ENCODE data around the gene PRMT2. TPM values are rescaled to one million over a fixed set of nuclear protein-coding genes. Genes with fewer than 3 reads are reported as not detected.

Gene PRMT2
- 10 to 100 TPM; 91.3 to 93.0 TPM for total RNA-seq
- long read RNA-seq, donor 1, transcript PRMT2-203 (12 exons, 2,688 nt) = major isoform, 21 of 120 reads
- long read RNA-seq, donor 1, transcript PRMT2-204 (6 exons, 954 nt) = minor isoform, 5 of 120 reads
- long read RNA-seq, donor 1, transcript PRMT2-206 (11 exons, 2,131 nt) = minor isoform, 19 of 120 reads
- long read RNA-seq, donor 1, partial matches to known transcripts = 60 of 120 reads
- long read RNA-seq, donor 1, other reads (novel, unspliced or antisense) = 14 of 120 reads
- long read RNA-seq, donor 2, transcript PRMT2-206 (11 exons, 2,131 nt) = minor isoform, 120 of 712 reads
- long read RNA-seq, donor 2, transcript PRMT2-203 (12 exons, 2,688 nt) = major isoform, 146 of 712 reads
- long read RNA-seq, donor 2, transcript PRMT2-204 (6 exons, 954 nt) = minor isoform, 24 of 712 reads
- long read RNA-seq, donor 2, transcript PRMT2-201 (7 exons, 1,011 nt) = minor isoform, 29 of 712 reads
- long read RNA-seq, donor 2, partial matches to known transcripts = 289 of 712 reads
- long read RNA-seq, donor 2, other reads (novel, unspliced or antisense) = 98 of 712 reads

DNA sequence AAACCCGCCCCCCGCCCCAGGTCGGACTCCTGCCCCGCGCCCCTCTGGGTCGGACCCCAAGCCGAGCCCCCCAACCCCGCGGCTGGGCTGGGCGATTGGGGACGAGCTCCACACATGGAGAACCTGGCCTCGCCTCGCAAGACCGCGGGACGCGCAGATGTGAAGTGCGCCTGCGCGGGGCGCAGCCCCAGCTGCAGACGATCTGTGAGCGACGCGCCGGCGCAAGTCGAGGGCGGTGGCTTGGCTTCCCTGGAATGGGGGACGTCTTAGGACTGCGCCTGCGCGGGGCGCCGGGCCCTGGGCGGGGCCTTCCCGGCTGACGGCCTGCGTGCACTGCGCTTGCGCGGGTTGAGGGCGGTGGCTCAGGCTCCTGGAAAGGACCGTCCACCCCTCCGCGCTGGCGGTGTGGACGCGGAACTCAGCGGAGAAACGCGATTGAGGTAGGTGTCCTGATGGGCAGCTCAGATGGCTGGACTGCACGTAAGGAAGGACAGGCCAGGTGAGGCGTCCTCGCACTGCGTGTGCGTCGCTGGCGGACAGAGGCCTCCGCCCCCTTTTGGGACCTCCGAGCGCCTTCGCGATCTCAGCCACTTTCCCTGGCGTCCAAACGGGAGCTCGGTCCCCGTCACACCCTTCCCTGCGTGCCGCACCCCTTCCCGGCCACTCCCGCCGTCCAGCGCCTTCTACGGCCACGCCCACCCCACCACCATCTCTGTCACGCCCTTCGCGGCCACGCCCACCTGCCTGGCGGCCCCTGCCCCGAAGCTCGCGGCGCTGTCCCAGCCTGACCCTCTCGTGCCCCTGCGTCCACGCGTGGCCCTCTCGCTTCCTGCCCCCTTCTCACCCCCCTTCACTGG is at the start of gene PRMT2:
PRMT2 (plus strand) TSS at position 351 of the 857 bp plus-strand sequence. CDS start 1,278 bp downstream, outside the sequence.
- DNase-seq (ENCODE audit: low spot score) = peak; percentile 99
- intact Hi-C loops (cut with DNase I) = no loop called here

DNA sequence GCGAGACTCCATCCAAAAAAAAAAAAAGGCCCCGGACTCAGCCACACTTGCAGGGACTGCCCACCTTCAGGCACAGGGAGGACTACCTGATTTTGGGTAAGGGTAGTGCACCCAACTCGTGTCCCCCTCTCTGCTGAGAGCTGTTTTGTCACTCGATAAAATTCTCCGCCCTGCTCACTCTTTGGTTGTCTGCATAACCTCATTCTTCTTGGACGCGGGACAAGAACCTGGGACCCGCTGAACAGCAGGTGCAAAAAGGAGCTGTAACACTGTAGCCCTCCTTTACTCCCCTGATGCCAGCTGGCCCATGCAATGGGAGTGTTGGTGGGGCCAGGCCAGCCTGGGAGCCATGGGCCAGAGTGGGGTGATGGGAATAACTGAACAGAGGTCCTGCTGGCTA is 41.2 kb upstream of the PRMT2 start:
- intact Hi-C loops (cut with DNase I) = no loop called here
- DNase-seq (ENCODE audit: low spot score) = no peak

DNA sequence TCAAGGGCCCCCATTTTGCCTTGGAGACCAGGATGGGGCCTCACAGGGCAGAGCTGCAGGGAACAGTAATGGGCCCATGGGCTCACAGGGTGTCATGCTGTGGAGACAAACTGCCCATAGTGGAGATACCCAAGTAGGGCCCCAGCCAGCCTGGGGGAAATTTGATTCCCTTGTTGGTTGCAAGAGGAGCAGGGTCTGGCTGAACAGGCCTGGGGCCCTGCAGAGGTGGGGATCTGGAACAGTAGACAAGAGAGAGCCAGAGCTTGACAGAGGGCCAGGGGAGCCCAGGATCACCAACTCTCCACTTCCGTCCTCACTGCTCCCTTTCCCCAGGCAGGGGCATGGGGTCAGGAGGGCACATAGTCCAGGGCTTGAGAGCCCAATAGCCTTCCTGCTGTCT is 39.3 kb upstream of the PRMT2 start:
- intact Hi-C loops (cut with DNase I) = no loop called here
- no peak for DNase-seq (ENCODE audit: low spot score)

DNA sequence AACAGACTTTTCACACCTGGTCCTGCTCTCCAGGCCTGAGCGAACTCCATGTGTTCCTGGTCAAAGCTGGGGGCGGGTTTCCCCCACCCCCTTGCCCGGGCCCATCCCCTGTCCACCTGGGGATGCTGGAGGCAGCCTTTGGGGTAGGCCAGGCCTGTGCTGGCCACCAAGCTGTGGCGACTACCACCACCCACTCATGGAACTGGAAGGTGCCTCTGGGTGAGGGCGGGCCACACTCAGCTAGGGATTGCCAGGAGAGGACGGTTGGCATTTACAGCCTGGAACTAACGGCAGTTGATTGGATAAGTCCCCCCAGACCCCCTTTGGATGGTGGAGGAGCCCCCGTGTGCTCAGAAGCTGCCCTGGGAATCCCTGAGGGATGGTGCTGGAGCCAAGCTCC is 38.4 kb upstream of the PRMT2 start:
- no peak for DNase-seq (ENCODE audit: low spot score)
- intact Hi-C loops (cut with DNase I) = no loop called here

DNA sequence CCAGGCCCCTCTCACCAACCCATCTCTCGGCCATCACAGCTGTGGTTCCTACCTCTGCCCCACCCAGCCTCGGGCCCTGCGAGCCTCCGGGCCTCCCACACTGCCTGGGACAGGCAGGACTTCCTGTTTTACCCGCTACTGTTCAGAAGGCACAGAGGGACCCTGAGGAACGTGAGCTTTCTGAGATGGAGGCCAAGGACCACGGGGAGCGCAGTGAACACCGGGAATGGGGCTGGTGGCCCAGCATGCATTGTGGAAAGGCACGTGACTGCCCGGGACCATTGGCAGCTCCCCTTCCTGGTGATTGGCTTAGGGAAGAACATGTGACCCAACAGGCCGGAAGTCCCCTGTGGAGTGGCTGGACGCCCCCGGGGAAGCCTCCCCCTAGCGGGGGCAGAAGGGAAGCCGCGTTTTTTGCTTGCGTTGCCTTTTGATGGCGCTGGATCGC is 37.6 kb upstream of the PRMT2 start:
- DNase-seq (ENCODE audit: low spot score) = no peak
- intact Hi-C loops (cut with DNase I) = no loop called here

DNA sequence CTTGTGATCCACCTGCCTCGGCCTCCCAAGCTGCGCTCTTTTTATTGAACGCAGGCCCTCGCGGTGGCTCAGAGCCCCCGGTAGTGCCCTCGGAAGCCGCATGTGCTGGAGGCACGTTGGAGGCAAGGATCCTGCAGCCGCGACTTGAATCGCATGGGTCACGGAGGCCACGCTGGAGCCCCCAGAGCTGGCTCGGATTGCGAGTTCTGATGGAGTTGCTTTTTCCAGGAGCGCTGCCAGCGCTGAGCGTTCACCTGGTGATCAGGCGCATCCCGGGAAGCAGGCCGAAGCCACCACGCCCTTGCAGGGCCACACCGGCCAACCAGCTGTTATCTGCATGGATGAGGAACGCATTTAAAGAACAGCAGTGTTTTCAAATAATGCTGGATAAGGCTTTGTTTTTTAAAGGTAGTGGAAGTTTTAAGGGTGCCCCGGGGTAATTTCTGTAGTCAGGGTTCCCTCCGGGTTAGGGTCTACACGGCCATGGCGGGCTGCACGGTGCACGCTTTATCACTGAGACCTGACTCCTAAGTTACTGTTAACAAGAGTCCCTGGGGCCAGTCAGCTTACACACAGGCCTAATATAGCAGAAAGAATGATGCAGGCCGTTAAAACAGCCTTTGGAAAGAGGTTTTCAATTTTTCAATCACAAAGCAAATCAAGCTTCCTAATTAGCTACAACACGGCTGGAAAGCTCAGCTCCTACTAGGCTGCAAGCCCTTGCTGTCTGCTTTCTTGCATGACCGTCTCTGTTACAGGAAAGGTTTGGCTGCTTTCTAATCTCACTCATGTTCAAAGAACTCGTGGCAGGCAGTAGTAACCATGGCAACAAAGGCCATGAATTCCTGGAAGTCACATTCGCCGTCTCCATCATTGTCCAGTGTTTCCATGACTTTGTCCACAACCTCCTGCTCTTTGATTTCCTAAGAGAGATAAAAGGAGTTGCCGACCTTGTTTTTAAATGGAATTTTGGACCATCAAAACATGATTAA is 36.6 kb upstream of the PRMT2 start:
- intact Hi-C loops (cut with DNase I) = no loop called here
- DNase-seq (ENCODE audit: low spot score) = peak; percentile 76

DNA sequence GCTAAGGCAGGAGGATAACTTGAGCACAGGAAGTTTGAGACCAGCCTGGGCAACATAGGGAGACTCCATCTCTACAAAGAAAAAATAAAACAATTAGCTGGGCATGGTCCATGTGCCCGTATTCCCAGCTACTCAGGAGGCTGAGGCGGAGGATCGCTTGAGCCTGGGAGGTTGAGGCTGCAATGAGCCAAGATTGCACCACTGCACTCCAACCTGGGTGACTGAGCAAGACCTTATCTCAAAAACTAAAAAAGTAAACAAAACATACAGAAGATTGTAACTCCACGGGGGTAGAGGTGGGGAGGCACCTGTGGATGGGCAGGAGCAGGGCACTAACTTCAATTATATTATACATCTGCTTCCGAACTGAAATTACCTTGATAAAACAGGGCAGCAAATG is 35.2 kb upstream of the PRMT2 start:
- intact Hi-C loops (cut with DNase I) = no loop called here
- DNase-seq (ENCODE audit: low spot score) = no peak

DNA sequence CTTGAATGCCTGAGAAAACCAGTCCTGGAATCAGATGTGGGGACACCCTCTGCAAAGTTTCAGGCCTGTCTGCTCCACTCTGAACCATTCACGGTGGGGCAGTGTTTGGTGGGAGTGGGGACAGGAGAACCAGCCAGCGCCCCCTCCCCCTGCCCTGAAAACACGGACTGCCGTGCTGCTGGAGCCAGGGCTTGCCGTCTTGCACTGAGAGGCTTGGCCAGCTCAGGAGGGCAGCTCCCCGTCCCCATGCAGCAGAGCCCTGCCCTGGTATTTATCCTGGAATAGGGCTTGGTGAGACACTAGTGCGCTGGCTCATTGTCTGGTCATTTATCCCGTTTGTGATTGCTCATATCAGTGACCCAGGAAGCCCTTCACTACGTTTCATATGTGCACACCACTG is 34.5 kb upstream of the PRMT2 start:
- intact Hi-C loops (cut with DNase I) = no loop called here
- DNase-seq (ENCODE audit: low spot score) = no peak

DNA sequence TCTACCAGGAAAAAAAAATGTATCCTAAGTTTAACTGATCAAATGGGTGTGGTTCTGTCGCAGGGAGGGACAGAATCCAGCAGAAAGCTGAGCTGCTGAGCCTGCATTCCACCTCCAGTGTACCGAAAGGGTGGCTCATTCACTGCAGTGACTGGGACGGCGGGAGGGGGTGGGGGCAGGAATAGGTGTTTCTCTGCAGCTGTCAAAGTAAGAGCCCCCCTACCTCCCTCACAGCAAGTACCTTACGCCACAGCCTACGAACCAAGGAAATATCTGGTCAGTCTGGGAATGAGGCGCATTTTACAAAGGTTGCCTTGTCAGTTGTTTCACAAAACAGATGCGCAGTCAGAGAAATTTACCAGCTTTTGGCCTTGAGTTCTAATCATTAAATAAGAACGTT is 32.2 kb upstream of the PRMT2 start:
- no peak for DNase-seq (ENCODE audit: low spot score)
- intact Hi-C loops (cut with DNase I) = no loop called here

DNA sequence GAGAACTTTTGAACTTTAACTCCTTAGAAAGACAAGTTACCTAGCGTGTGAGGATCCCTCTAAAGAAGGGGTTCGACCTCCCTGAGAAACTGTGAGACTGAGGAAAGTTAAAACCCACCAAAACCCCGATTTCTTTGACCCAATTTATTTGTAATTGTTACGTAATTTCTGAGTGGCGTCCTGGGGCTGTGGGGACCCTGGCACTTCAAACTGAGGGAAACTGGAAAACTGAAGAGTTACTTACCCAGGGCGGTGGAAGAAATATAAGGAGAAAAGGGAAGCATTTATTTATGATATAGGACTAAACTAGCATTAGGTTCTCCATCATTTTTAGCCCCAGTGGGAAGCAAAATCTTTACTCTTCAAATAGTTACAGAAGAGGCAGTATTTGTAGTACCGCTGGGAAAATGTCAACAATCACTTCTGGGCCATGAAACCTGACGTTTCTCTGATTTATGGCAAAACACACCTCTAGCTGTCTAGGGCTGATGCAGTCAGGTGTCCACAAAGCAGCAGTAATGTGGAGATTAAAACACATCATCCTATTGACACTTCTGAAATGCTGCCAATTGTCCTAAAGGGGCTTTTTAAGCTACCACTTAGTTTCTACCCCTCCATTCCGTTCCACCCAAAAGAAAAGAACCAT is 31.0 kb upstream of the PRMT2 start:
- intact Hi-C loops (cut with DNase I) = no loop called here
- DNase-seq (ENCODE audit: low spot score) = no peak

DNA sequence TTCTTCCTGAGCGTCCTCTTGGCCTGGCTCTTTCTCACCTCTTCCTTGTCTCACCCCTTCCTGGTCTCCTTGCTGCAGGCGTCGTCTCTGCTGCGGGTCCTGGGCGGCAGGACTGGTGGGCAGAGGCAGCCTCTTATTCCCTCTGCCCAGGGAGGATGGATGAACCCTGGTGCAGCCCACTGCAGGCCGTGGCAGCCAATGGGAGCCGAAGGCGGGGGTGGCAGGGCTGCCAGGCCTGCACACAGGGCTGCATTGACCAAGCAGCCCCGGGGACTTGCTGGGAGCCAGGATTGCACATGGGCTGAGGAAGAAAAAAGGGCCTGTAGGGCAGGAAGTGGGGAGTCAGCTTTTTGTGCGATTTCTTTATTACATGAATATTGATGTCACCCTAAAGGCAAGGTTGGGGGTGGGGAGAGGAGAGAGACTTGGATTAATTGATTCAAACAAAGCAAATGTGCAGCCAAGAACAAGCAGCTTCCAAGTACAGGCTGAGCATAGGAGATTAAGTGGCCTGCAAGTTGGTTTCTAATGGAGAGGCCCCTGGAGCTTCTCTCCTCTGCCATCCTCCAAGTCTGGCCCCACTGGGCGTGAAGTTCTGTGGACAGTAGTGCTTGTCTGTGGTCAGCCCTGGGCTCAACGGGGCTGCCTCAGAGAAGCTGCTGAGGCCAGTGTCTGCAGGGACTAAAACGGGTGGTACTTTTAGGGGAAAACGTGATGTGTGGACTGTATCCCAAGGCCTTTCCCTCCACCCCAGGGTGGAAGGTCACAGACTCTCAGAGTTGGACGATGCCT is 30.3 kb upstream of the PRMT2 start, which contains the start of gene S100B:
S100B (minus strand) TSS at position 108 of the 792 bp plus-strand sequence. CDS start 2,667 bp downstream, outside the sequence.
- intact Hi-C loops (cut with DNase I) = no loop called here
- DNase-seq (ENCODE audit: low spot score) = no peak

DNA sequence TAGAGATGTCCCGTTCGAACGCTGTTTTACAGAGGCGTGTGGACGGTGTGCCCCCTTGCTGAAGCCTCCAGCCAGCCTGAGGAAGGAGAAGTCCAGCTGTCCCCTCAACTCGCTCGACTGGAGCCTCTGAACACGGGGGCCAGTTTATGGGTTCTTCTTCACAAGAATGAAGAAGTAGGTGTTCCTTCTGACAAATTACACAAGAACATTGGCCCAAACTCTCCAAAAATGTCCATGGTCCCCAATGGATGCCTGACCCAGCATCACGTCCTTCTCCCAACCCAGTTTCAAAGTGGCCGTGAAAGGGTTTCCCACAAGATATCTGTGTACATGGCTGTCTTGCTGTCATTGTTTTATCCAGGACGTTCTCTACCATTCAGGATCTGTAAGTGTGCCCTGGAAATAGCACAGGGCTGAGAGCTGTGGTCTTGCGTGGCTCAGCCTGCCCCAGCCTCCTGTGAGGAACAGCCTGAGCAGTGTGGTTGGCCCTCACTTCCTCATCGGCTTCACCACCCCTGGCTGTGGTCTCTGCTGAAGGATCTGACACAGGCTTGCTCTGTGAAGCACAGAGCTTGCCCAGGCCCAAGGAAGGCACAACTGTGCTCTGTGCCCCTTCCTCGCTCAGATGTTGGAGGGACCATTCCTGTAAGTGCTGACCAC is 29.6 kb upstream of the PRMT2 start:
- intact Hi-C loops (cut with DNase I) = no loop called here
- peak; percentile 87 for DNase-seq (ENCODE audit: low spot score)

DNA sequence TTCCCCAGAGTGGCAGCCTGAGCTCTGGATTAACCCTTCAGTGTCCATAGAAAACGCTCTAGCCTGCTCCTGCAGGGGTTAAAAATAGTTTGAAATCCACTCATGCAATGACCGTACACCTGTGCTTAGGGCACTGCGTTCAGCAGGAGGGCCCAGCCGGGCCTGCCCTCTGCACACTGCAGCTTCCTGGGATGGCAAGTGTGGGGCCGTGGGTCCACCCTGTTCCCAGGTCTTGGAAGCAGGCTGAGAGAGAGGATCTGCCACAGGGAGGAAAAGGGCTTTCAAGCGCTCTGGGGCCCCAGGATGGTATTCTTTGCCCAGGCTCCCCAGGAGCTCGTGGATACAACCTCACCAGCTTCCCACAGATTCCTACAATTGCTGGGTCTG is 29.1 kb upstream of the PRMT2 start:
- DNase-seq (ENCODE audit: low spot score) = no peak
- intact Hi-C loops (cut with DNase I) = no loop called here

DNA sequence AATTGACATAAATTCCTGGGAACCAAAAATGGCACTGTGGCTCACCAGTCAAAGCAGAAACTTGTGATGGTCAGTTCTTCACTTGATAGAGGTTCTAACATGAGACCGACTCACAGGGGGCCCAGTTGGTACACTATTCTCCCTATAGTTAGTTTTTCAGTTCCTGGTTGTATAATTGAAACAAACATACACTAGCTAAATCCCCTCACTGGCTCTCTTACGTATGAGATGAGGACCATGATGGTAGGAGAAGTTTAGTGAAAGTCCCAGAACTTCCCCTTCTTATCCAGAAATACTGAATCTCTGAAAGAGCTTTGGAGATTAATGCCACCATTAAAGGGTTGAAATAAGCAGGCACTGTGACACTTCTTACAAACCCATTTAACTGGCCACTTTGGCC is 27.8 kb upstream of the PRMT2 start:
- intact Hi-C loops (cut with DNase I) = no loop called here
- no peak for DNase-seq (ENCODE audit: low spot score)

DNA sequence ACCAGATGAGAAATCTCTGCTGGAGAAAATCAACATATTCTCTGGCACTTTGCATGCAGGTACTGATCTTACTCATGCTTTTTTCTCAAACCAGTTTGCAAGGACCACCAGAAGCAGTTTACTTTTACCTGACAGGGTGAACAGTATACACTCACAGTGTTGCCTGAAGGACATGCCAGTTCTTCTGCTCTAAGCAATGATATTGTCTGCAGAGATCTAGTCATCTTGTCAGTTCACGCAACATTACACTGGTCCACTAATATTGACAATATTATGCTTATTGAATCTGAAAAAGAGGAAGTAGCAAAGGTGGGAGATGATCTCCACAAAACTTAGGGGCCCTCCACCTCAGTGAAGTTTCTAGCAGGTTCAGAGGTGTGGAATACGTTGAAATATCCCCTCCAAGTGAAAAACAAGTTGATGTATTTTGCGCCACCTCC is 26.8 kb upstream of the PRMT2 start:
- intact Hi-C loops (cut with DNase I) = no loop called here
- DNase-seq (ENCODE audit: low spot score) = no peak

DNA sequence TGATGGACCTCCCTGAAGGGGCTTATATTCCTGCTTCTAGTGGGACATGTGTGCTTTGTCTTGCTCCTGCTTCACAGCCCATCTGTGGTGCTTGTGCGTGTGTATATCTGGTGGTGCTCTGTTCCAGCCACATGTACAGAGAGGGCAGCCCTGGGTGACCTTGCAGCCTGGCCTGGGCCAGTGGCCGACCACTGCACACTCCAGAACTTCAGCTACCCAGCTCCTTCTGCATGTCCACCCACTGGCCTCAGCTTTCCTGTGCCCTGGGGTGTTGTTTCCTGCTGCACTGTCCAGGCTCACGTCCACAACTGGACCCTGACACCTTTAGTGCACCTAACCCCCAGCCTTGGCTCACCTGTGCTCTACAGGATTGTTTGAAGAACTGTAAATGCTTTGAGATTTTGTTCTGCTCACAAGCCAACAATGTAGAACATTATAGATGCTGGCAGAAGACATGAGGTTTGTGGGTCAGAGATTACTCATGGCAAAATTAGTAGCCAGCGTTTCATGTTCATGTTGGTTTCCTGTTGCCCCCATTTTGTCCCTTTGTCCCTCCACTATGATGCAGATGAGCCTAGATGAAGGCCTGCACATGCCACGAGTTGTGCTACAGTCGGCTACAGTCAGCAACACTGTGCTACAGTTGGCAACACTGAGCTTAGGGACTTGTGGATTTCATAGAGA is 25.3 kb upstream of the PRMT2 start:
- no peak for DNase-seq (ENCODE audit: low spot score)
- intact Hi-C loops (cut with DNase I) = no loop called here

DNA sequence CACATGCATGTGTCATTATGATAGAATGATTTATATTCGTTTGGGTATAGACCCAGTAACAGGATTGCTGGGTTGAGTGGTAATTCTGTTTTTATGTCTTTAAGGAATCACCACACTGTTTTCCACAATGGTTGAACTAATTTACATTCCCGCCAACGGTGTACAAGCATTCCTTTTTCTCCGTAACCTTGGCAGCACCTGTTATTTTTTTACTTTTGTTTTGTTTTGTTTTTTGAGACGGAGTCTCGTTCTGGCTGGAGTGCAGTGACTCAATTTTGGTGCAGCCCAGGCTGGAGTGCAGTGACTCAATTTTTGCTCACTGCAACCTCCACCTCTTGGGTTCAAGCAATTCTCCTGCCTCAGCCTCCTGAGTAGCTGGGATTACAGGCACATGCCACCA is 22.1 kb upstream of the PRMT2 start:
- intact Hi-C loops (cut with DNase I) = no loop called here
- DNase-seq (ENCODE audit: low spot score) = no peak

All from posterior vena cava (tissue), 2 donors.